Stimulated activated CD4-positive, alpha-beta T cell treated with anti-CD3 and anti-CD28 coated beads, Interleukin-1b, Interleukin-23, amount 100 ng/mL, for 1 hour (primary cell): ENCODE results near the gene RAET1L.
"Not testable (repeated sequence)": the region's sequence is repeated elsewhere in the genome, so short reads cannot be mapped to it uniquely, and the experiment has no call there.

Experiments used
- DNase-seq, 2 donors: peaks; one replicate each; pipeline ENCODE4 v3.0.0-alpha.2; 2020; ENCODE audit warnings: low read depth in 2 of 2

RAET1L gene

DNA sequence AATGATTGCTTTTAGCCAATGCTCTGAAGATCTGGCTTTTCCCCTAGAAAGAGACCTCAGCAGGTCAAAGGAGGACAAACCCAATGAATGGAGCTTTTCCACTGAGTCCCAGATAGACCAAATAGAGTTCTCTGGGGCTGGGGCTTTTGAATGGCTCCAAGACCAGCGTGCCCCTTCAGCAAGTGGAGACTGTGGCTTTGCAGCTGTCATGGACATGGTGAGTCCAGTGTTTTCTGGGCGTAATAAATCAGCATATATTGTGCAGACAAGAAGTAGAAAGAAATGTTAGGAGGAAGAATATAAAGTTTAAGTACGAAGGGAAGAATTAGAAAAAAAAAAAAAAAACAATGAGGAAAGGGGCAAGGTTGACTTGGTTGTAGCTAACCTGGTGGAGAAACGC lies 33.5 kb downstream of the RAET1L start:
- no peak for DNase-seq

- DNase-seq: not testable (repeated sequence)
Observed at GRCh38 chr6:149991472-149991795, 33.9 kb downstream of the RAET1L start.

DNA sequence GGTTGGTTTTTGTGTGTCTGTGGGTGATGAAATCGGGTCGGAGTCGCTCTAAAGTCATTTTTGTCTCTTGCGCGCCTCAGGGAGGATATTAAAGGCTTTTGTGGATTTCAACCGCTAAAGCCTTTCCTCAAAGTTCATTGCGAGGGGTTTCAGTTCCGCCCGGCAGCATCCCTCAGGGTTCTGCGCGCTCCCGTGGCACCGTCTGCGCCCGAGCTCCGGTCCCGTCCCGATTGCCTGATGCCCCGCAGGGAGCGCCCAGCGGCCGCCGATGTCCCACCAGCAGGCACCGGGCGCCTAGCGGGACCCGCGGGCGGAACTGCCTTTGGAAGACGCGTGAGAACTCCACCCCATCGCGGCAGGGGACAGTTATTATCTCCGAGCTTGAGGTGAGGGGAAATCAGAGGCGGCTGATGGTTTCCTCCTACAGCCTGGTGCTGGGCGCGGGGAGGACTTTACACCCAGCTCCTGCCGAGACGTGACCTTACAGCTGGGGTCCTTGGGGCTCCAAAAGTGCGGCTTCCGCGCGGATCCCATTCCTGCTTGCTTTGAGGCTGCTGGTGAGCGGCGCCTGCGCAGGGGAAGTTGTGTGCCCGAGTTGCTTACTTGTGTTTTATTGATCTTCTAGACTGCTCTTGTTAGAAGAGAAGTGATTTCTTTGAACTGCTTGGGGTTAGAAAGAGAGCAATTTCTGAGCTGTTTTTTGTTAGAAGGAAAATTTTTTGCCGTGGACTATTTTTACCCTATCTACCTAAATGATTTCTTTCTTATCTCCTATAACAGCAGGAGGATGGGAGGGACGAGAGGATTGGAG lies 34.5 kb downstream of the RAET1L start:
- DNase-seq: no peak

DNA sequence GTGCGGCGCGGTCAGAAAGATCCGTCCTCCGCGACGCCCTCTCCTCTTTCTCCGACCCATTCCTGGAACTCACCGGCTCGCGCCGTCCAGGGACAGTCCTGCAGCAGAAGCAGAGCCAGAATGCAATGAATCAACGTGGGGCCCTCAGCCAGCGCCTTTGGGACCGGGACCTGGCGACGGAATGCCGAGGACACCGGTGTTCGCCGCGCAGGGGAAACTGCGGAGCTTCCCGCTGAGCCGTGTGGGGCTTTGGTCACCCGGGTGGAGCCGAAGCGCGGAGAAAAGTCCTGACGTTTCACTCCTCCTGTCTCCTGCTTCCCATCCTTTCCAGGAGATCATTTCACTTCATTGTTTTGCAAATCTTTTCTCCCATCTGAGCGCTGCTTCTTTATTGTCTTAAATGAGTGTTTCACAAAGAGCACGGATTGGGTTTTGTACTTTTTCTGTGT lies 35.1 kb downstream of the RAET1L start:
- DNase-seq: no peak

DNA sequence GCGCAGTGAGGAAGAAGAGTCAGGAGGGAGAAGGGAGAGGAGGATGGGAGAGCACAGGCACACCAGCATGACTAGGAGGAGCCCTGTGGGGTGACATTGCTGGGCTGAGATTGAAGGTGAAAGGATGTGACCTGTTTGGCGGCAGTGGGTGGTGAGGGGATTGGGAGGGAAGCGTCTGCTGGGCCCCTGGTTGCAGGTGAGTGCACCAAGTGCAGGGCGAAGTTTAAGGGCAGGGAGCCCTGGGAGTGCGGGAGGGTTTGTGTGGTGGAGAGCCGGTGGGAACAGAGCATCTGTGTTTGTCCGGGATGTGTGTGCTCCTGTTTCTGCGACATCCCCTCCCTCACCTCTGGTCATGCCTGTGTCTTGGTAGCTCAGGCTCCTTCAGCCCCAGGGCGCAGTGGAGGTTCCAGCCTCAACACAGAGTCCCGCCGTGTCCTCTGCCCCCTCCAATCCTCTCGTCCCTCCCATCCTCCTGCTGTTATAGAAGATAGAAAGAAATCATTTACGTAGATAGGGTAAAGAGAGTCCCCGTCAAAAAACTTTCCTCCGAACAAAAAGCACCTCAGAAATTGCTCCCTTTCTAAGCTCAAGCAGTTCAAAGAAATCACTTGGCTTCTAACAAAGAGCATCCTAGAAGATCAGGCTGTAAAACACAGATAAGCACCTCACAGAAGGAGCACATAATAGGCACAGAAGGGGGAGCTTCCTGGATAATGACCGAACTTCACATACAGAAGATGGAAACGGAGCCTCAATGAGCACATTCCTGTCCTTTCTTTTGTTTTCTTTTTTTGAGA lies 36.6 kb downstream of the RAET1L start:
- DNase-seq: no peak

GRCh38 chr6:149987602-149988107 lies 37.7 kb downstream of the RAET1L start:
- no peak for DNase-seq

DNA sequence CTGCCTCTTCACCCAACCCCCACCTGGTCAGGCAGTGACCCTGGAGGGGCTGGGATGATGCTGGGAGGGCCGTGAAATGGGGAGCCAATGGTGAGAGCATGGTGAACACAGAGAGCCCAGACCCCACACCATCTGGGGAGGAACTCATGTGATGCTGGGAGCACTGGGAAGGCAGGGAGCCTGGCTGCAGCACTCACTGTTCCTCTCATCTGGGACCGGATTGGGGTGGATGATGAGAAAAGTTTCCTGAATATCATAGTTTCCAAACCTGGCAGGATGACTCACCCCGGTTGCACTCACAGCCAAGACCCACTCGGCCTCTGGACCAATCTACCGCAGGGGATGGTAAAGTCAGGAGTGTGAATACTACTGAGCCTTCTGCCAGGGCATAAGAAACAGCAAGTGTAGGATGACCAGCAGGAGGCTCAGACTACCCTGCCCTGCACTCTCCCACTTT lies 39.8 kb downstream of the RAET1L start:
- no peak for DNase-seq

DNA sequence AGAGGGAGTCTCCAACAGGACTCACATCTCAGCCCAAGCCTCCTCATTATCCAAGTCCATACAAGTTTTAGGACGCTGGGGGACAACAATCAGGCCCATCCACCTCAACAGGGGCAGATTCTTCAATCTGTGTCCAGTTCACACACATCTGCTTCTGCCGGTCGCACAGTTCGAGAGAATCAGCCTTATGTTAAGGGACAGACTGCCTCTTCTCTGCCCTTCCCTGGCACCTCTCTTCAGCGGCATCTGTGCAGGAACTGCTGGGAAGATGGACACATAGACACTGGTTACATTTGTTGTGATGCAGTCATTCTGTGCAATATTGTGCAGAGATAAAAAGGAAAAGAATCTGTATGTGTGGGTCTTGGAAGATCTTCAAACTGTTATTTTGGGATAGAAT lies 40.6 kb downstream of the RAET1L start:
- DNase-seq: no peak

DNA sequence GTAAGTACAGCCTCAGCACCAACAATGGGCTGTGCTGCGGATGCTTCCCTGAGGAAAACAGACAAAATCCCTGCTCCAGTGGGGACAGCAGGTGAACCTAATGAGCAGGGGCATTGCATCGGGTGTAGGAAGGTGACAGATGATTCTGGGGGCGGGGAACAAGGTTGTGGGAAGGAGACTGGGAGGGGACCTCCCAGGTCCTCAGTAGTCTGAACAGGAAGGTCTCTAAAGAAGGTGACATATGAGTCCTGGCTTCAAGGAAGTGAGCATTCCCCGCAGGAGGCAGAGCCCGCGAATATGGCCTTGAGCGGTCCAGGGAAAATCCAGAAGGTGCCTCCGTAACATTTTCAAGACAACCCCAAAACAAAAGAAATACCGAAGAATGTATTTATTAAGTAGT lies 42.2 kb downstream of the RAET1L start:
- DNase-seq: no peak

GRCh38 chr6:149979293-149979692 lies 46.0 kb downstream of the RAET1L start:
- DNase-seq: no peak

DNA sequence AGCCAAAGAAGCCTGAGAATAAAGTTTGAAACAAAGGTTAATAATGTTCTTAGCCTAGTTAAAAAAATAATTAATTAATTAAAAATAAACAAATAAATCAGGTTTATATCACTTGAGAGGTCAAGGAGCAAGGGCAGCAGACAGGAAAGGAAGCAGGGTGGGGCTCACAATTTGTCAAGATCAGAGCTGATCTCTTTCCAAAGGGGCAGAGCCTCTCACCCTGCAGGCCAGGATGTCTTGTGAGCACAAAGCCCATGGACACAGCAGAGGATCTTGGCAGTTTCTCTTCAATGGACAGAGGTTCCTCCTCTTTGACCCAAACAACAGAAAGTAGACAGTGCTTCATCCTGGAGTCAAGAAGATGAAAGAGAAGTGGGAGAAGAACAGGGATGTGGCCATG lies 46.7 kb downstream of the RAET1L start:
- DNase-seq: no peak

- no peak for DNase-seq
Observed at GRCh38 chr6:149977221-149977620, 48.1 kb downstream of the RAET1L start.

DNA sequence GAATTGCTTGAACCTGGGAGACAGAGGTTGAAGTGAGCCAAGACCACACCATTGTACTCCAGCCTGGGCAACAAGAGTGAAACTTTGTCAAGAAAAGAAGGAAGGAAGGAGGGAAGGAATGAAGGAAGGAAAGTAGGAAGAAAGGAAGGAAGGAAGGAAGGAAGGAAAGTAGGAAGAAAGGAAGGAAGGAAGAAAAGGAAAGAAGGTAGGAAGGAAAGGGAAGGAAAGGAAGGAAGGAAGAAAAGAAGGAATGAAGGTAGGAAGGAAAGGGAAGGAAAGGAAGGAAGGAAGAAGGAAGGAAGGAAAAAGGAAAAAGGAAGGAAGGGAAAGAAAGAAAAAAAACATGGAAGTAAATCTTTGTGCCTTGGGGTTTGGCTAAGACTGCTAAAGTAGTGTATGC lies 49.9 kb downstream of the RAET1L start:
- no peak for DNase-seq

GRCh38 chr6:149974825-149975224 lies 50.5 kb downstream of the RAET1L start:
- no peak for DNase-seq

DNA sequence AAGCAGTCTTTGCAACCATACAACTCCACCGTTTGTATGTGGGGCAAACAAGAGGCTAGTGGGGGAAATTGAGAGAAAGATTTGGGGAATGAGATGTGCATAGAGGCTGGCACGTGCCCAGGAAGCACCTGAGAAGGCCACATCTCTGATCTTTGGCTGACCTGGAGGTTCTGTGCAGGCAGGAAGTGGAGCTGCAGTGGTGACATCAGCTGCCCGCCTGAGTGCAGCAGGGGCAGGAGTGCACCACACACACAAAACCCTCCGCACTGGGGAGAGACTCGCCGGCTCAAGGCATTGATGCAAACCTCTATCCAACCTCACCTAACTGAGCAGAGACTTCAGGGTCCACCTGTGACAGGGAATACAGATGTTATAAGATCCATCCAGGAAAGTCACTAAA lies 50.9 kb downstream of the RAET1L start:
- DNase-seq: not testable (repeated sequence)

GRCh38 chr6:149969635-149970034 lies 55.7 kb downstream of the RAET1L start:
- DNase-seq: no peak

GRCh38 chr6:149968909-149969308 lies 56.4 kb downstream of the RAET1L start:
- not testable (repeated sequence) for DNase-seq
